ENCODE results near the gene SLC25A36. TPM values are rescaled to one million over a fixed set of nuclear protein-coding genes. Genes with fewer than 3 reads are reported as not detected.

The SLC25A36 gene
- total and polyA plus RNA-seq, 4 donors = 1.5 to 20.5 (median 5.4) TPM

DNA sequence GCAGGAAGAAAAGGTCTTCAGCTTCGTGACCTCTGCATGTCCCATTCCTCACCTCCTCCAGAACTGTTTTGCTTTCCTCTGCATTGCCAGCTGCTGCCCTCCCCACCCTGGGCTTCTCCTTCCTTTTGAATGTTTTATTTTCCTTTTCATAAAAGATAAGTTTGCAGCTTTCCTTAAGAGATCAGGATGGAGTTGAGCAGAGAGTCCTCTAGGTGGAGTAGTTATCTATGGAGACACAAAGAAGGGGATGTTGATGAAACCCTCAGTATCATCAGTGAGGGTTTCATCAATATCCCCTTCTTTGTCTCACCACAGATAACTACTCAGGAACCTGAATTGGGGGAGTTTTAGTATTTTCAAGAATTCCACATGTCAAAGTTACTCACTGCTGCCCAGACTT lies 19.0 kb upstream of the SLC25A36 start:
- peaks cover 0 to 4% (median 0%) of the 10 kb centered on the region in 4 donors for H3K9me3 ChIP-seq (ENCODE audit: control insufficient read depth in 4 of 4, low read length in 3 of 4)
- H3K9ac ChIP-seq (ENCODE audit: low read depth in 1 of 2, low read length in 2 of 2) = no peak overlapping the region
- H3K4me1 ChIP-seq (ENCODE audit: control insufficient read depth in 4 of 4, insufficient read depth in 4 of 4, low read length in 3 of 4) = peaks cover 0 to 4% (median 3%) of the 10 kb centered on the region in 4 donors
- no peak for TF ChIP-seq EGR1 (IDR thresholded peaks at IDR 0.05; ENCODE audit: low read depth in 2 of 2)
- TF ChIP-seq RAD21 (IDR thresholded peaks at IDR 0.05) = peak; percentile 28 to 47
- TF ChIP-seq CTCF (IDR thresholded peaks at IDR 0.05; ENCODE audit: low read depth, low read length, missing input control) = peak; percentile 20
- peaks cover 0 to 8% (median 5%) of the 10 kb centered on the region in 4 donors for H3K27me3 ChIP-seq (ENCODE audit: control insufficient read depth in 4 of 4, insufficient read depth in 4 of 4, low read length in 3 of 4)
- no peak overlapping the region for H3K27ac ChIP-seq (ENCODE audit: low read depth in 1 of 2, low read length in 2 of 2)
- H3K36me3 ChIP-seq (ENCODE audit: control insufficient read depth in 4 of 4, insufficient read depth in 3 of 4, low read depth in 1 of 4, low read length in 3 of 4) = no peaks in the 10 kb centered on the region
- H3K4me3 ChIP-seq (ENCODE audit: low read depth in 1 of 3, low read length in 3 of 3) = no peak overlapping the region
- 67% methylated on average over 1 of the region's 1 CpG for WGBS
- DNase-seq (ENCODE audit: low spot score) = no peak

- H3K4me1 ChIP-seq (ENCODE audit: control insufficient read depth in 4 of 4, insufficient read depth in 4 of 4, low read length in 3 of 4) = no peaks in the 10 kb centered on the region
- H3K27ac ChIP-seq (ENCODE audit: low read depth in 1 of 2, low read length in 2 of 2) = no peak overlapping the region
- no peak overlapping the region for H3K9ac ChIP-seq (ENCODE audit: low read depth in 1 of 2, low read length in 2 of 2)
- peaks cover 0 to 11% (median 4%) of the 10 kb centered on the region in 4 donors for H3K27me3 ChIP-seq (ENCODE audit: control insufficient read depth in 4 of 4, insufficient read depth in 4 of 4, low read length in 3 of 4)
- no peak for TF ChIP-seq FOXA1 (IDR thresholded peaks at IDR 0.05)
- no peak for TF ChIP-seq GABPA (IDR thresholded peaks at IDR 0.05 in 1 of 2, conservative IDR thresholded peaks at IDR 0.05 in 1 of 2)
- TF ChIP-seq SP1 (IDR thresholded peaks at IDR 0.05) = no peak
- TF ChIP-seq, protein P1, sequence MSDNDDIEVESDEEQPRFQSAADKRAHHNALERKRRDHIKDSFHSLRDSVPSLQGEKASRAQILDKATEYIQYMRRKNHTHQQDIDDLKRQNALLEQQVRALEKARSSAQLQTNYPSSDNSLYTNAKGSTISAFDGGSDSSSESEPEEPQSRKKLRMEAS (IDR thresholded peaks at IDR 0.05) = no peak
- TF ChIP-seq RXRA (IDR thresholded peaks at IDR 0.05) = no peak
- TF ChIP-seq JUND (IDR thresholded peaks at IDR 0.05) = no peak
- TF ChIP-seq CTCF (IDR thresholded peaks at IDR 0.05; ENCODE audit: low read depth, low read length, missing input control) = no peak
- TF ChIP-seq, protein P2, sequence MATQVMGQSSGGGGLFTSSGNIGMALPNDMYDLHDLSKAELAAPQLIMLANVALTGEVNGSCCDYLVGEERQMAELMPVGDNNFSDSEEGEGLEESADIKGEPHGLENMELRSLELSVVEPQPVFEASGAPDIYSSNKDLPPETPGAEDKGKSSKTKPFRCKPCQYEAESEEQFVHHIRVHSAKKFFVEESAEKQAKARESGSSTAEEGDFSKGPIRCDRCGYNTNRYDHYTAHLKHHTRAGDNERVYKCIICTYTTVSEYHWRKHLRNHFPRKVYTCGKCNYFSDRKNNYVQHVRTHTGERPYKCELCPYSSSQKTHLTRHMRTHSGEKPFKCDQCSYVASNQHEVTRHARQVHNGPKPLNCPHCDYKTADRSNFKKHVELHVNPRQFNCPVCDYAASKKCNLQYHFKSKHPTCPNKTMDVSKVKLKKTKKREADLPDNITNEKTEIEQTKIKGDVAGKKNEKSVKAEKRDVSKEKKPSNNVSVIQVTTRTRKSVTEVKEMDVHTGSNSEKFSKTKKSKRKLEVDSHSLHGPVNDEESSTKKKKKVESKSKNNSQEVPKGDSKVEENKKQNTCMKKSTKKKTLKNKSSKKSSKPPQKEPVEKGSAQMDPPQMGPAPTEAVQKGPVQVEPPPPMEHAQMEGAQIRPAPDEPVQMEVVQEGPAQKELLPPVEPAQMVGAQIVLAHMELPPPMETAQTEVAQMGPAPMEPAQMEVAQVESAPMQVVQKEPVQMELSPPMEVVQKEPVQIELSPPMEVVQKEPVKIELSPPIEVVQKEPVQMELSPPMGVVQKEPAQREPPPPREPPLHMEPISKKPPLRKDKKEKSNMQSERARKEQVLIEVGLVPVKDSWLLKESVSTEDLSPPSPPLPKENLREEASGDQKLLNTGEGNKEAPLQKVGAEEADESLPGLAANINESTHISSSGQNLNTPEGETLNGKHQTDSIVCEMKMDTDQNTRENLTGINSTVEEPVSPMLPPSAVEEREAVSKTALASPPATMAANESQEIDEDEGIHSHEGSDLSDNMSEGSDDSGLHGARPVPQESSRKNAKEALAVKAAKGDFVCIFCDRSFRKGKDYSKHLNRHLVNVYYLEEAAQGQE (IDR thresholded peaks at IDR 0.05) = no peak
- no peak for TF ChIP-seq HNF4G (IDR thresholded peaks at IDR 0.05)
- no peak for TF ChIP-seq HNF4A (conservative IDR thresholded peaks at IDR 0.05)
- TF ChIP-seq, protein P3, sequence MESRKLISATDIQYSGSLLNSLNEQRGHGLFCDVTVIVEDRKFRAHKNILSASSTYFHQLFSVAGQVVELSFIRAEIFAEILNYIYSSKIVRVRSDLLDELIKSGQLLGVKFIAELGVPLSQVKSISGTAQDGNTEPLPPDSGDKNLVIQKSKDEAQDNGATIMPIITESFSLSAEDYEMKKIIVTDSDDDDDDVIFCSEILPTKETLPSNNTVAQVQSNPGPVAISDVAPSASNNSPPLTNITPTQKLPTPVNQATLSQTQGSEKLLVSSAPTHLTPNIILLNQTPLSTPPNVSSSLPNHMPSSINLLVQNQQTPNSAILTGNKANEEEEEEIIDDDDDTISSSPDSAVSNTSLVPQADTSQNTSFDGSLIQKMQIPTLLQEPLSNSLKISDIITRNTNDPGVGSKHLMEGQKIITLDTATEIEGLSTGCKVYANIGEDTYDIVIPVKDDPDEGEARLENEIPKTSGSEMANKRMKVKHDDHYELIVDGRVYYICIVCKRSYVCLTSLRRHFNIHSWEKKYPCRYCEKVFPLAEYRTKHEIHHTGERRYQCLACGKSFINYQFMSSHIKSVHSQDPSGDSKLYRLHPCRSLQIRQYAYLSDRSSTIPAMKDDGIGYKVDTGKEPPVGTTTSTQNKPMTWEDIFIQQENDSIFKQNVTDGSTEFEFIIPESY (IDR thresholded peaks at IDR 0.05) = no peak
- TF ChIP-seq NR2F2 (IDR thresholded peaks at IDR 0.05) = no peak
- no peak for TF ChIP-seq EGR1 (IDR thresholded peaks at IDR 0.05; ENCODE audit: low read depth in 2 of 2)
- TF ChIP-seq TAF1 (conservative IDR thresholded peaks at IDR 0.05) = no peak
- TF ChIP-seq FOXA2 (IDR thresholded peaks at IDR 0.05) = no peak
- TF ChIP-seq RAD21 (IDR thresholded peaks at IDR 0.05) = no peak
- TF ChIP-seq YY1 (IDR thresholded peaks at IDR 0.05) = no peak
- TF ChIP-seq ATF3 (IDR thresholded peaks at IDR 0.05) = no peak
- no peaks in the 10 kb centered on the region for H3K36me3 ChIP-seq (ENCODE audit: control insufficient read depth in 4 of 4, insufficient read depth in 3 of 4, low read depth in 1 of 4, low read length in 3 of 4)
- H3K9me3 ChIP-seq (ENCODE audit: control insufficient read depth in 4 of 4, low read length in 3 of 4) = peaks cover 0 to 4% (median 0%) of the 10 kb centered on the region in 4 donors
- 68% methylated on average over 6 of the region's 6 CpGs for WGBS
- no peak overlapping the region for H3K4me3 ChIP-seq (ENCODE audit: low read depth in 1 of 3, low read length in 3 of 3)
- no peak for DNase-seq (ENCODE audit: low spot score)
Observed at GRCh38 chr3:140924097-140924873, 17.4 kb upstream of the SLC25A36 start.
